HG02798 (cell line): ENCODE data around the gene STRN.
A peak's percentile ranks its signal among the peaks of the same experiment; 100 is the strongest.

ENCODE experiments used
- ATAC-seq: cut with Tn5 transposase; IDR thresholded peaks from one replicate; pipeline ENCODE4 v1.9.1; 2021; ENCODE audit warnings: mild to moderate bottlenecking; ENCODE audit not compliant: unreplicated experiment, poor library complexity

Gene STRN

GRCh38 chr2:36805635-36806224, 160.6 kb downstream of the STRN start:
- ATAC-seq, result peak; percentile 60

DNA sequence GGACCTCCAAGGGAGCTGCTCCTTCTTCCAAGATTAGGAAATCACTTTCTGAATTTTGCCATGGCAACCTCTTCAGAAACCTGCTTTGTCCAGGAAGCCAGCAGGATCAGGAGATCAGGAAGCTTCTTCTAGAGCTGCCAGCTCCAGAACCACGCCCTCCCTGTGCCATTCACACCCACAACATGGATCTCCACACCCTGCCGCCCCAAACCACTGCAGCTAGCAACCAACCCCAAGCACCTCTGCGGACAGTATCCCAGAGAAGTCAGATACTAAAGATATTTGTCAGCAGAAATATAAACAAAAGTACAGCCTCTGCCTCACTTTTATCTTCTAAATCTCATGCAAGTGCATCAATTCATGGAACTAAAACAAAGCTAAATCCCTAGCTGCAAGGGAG, 163.4 kb downstream of the STRN start:
- no peak for ATAC-seq

- ATAC-seq, result no peak
Observed at GRCh38 chr2:36801088-36801487, 165.2 kb downstream of the STRN start.

DNA sequence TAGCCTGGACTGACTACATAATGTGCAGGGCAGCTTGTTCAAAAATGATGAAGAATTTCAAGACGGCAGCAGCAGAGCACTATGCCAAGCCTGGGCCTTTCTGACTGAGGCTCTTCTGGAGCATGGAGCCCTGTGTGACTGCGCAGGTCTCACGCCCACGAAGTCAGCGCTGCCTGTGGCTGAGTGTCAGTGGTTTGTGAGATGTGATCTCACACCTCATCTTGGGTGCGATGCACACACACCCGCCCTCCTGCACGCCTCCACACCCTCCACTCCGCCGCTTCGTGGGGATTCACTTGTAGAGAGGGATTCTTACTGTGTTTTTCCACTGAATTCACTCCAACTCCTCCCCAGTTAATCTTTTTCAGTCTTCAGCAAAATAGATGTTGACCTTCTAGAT, 166.0 kb downstream of the STRN start:
- ATAC-seq, result no peak

DNA sequence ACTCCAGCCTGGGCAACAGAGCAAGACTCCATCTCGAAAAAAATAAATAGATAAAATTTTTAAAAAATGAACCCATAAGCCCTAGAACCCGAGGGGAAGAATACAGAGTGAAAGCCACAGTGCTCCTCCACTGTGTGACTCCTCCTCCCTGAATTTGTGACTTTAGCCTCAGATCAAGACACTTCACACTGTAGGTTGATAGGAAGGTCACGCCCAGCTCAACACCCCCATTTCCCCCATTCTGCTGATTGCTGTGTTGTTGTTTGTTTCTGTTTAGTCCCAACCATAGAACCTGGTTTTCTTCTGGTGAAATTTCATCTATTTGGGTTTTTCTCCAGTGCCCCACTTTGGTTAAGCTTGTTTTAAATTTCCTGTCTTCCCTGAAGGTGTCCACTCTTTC, 167.6 kb downstream of the STRN start:
- no peak for ATAC-seq

DNA sequence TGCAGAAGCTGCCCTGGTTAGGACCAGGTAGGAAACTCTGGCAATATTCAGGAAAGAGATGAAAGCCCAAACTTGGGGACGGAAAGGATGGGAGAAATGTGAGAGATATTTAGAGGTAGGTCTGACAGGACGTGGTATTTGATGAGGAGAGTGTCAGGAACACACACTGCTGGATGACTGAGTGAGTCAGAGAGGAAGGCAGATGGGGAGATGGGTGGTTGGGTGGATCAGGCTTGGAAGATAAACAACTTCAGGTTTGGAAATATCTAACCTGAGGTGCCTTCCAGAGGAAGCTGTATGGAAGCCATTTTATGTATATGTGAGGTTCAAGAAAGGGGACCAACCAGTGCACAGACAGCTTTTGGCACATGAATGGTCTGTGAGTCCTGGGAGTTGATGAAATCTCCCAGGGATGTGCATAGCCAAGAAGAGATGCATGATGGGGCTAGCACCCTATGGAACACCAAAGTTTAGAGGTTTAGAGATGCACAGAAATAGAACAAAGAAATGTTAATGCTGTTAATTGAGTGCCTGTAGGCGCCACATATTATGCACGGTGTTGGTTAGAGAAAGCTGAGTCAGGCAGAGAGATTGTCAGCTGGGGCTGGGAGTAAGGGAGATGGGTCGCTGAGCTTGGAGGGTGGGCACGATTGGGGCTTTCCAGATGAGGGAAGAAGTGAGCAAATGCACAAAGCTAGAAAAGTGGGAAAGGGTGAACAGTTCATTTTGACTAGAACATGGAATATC, 168.8 kb downstream of the STRN start:
- ATAC-seq, result no peak
